Skin of body (tissue), 2 donors: ENCODE results near the gene CCDC88B. TPM values are rescaled to one million over a fixed set of nuclear protein-coding genes. Genes with fewer than 3 reads are reported as not detected.
A peak's percentile ranks its signal among the peaks of the same experiment; 100 is the strongest.
"Not testable (repeated sequence)": the region's sequence is repeated elsewhere in the genome, so short reads cannot be mapped to it uniquely, and the experiment has no call there.

ENCODE experiments used
- DNase-seq: peaks from one replicate; lab custom pipeline; 2025; lab: John Stamatoyannopoulos, UW
- total RNA-seq: library from RNA; depleted of rRNA; stranded (reverse); fragments of >200 nt; gene quantifications from one replicate; pipeline ENCODE4 v1.2.3, GENCODE V29; 2014

Gene CCDC88B
- total RNA-seq, 1 donor from 2014 or later: 5.9 TPM

DNA sequence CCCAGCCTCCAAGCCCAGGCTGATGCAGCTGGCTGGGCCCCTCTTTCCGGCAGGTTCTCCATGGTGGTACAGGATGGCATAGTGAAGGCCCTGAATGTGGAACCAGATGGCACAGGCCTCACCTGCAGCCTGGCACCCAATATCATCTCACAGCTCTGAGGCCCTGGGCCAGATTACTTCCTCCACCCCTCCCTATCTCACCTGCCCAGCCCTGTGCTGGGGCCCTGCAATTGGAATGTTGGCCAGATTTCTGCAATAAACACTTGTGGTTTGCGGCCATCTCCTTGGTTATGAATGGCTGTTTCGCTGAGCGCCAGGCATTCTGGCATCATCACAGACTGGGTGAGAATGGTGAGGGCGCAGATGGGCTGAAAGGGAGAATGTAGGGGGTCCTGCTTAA lies 18.5 kb upstream of the CCDC88B start:
- DNase-seq: no peak

DNA sequence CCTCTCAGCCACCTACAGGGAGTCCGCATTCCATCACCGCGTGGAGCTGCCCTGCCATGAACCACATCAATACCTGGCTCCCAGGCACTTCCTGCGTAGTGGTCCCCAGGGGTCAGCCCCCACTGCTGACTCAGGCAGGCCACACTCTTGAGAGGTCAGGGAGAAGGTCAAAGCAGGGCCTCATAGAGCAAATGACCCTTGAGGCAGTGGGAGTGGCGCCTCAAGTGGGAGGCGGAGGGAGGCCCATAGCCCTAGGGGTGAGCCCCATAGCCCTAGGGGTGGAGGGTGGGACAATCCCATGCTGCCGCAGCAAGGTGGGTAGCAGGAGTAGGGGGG lies 17.1 kb upstream of the CCDC88B start:
- no peak for DNase-seq

DNA sequence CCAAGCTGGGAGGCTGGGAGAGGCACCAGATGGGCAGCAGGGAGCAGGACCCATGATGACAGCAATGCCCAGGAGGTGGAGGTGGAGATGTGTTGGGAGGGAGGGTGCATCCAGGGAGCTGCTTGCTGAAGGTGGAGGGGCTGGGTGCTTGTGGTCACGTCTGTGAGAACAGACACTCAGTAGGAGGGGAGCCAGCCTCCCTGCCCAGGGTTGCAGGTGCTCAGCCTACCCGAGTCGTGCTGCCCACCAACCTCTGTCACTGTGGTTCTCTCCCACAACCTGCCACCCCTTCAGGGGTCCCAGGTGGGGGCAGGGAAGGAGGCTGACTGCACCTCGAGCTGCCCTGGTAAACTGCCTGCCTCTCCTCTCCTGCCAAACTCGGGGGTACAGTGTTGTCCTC lies 16.6 kb upstream of the CCDC88B start:
- DNase-seq: no peak

DNA sequence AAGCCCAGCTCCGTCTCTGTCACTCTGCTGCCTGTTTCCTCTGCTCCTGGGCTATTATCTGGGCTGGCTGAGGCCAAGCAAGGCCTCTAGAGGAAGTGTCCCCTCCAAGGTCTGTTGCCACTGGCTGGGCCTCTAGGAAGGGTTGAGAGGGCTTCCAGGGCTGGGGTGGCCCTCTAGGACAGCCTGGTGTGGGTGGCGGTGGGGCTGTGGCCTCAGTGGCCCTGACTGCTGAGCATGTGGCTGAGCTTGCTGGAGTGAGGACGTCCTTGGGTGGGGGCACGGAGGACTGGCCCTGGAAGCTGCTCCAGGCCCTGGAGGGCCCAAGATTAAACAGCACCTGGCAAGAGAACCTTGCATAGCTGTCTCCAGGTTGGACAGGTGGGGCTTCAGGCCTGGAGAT lies 16.0 kb upstream of the CCDC88B start:
- not testable (repeated sequence) for DNase-seq

DNA sequence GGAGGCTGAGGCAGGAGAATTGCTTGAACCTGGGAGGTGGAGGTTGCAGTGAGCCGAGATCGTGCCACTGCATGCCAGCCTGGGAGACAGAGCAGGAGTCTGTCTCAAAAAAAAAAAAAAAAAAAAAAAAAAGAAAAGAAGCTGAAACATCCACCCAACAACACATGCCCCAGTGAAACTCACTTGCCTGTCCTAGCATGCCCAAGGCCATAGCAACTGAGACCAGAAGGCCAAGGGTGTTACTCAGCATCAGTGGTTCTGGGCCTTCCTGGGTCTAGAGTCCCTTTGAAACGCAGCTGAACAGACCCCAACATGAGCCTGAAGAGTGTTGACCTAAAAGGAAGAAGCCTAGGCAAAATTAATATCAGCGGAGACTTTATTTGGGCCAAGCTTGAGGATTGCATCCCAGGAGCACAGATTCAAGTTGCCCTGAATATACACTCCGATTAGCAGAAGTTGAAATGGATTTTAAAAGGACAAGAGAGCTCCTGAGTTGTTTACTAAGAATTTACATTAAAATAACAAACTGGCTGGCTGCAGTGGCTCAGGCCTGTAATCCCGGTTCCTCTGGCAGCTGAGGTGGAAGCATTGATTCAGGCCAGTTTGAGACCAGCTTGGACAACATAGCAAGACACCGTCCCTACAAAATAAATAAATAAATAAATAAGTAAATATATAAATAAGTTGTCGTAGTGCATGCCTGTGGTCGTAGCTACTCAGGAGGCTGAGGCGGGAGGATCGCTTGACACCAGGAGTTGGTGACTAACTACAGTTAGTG lies 15.1 kb upstream of the CCDC88B start:
- DNase-seq: no peak

DNA sequence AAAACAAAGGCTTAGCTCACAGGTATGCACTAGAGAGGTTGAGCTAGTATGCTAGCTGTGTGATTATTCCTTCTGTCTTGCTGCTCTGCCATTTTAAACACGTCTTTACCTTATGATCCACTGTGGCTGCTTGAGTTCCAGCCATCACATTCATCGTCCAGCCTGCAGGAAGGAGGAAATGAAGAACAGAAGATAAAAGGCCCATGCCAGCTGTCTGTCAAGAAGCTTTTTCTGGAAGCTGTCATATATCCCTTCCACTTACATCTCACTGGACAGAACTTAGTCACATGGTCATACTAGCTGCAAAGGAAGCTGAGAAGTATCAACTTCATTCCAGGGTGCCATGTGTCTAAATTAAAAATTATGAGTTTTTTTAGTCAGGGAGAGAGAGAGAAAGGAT lies 12.6 kb upstream of the CCDC88B start:
- no peak for DNase-seq

DNA sequence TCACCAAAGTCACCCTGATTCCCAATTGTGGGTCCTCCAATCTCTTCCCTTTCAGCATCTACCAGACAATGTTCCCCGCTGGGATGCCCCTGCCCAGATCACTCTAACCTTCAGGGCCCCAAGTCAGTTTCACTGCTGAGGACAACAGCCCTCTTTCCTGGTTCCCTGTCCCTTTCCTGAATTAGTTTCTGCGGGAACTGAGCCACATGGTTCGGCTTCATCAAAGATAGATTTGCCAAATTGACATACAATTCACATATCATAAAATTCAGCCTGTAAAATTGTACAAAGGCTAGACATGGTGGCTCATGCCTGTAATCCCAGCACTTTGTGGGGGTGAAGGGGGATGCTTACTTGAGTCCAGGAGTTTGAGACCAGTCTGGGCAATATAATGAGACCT lies 12.0 kb upstream of the CCDC88B start:
- no peak for DNase-seq

DNA sequence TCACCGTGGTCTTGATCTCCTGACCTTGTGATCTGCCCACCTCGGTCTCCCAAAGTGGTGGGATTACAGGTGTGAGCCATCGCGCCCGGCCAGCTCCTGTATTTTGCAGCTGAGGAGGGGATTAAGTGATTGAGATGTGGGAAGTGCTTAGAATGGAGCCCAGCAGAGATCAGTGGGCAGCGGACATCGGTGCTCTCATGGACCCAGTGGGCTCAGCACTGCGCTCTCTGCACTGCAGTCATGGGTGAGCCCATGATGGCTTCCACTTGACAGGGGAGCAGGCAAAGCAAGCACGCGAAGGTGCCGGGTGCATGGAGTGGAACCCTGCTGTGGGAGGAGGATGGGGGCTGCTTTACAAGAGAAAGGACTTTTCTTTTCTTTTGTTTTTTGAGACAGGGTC lies 9.1 kb upstream of the CCDC88B start:
- no peak for DNase-seq

DNA sequence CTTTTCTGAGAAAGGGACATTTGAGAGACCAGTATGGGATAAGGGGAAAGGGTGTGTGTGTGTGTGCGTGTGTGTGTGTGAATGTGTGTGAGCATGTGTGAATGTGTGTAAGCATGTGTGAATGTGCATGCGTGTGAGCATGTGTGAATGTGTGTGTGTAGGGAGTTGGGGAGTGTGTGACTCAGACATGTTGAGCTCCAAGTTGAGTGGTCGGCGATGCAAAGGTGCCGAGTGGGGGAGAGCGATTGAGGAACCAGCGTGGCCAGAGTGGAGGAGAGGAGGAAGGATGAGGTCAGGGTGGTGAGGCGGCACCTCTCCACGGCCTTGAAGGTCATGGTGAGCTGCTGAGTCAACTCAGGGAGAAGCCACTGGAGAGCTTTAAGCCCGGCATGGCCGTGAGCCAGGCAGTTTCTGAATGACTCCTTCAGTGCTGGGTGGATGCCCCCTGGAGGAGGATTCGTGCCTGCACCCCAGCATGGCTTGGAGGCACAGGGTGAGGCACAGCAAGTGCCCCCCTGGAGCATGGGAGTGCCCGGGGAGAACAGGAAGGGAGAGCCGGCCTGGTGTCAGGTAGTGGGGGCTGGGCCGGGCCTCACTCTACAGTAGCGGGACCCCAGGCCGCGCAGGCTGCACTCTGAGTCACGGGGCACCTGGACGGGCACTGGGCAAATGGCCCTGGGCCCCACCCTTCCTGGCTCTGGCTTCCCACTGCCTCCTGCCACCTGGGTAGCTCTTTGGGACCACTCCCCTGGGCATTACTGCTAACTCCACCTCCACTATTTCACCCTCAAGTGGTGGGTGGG lies 8.2 kb upstream of the CCDC88B start:
- DNase-seq: no peak

DNA sequence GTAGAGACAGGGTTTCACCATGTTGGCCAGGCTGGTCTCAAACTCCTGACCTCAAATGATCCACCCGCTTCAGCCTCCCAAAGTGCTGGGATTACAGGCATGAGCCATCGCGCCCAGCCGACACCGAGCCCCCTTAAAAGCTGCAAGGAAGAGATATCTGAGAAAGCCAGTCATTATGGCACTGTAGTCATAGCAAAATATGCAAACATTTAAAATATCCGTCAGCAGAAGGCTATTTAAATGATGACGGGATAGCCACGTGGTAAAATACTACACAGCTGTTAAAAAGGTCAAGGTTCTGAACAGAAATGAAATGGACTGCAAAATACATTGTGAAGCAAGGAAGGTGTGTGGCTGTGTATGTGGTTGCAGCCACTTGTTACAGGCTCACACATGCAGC lies 6.4 kb upstream of the CCDC88B start:
- no peak for DNase-seq

DNA sequence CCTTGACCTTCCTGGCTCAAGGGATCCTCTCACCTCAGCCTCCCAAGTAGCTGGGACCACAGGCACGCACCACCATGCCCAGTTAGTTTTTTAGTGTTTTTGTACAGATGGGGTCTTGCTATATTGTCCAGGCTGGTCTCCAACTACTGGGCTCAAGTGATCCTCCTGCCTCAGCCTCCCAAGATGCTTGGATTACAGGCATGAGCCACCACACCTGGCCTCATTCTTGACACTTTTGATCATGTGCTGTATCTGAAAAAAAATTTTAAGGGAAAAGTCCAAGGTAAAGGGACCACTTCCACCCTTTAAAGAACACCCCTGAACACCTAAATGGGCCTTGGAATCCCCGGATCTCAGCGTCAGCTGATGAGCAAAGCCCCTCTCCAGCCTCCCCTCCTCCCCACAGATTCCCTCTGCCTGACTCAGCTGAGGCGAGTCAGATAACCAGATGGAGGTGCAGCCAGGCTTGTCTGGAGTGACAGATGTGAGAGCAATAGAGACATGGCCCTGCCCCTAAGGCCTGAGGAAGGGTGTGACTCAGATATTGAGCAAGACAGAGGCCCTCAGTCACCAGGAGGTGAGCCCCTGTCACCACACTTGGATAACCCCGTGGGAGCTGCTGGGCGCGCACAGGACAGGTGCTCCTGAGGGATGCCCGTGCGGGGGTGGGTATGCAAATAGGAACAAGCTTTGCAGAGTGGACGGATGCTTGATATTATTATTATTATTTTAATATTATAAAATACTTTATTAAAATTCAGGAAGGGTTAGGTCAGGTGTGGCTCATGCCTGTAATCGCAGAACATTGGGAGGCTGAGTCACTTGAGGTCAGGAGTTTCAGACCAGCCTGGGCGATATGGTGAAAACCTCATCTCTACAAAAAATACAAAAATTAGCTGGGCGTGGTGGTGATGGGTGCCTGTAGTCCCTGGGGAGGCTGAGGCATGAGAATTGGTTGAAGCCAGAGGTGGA lies 5.0 kb upstream of the CCDC88B start:
- DNase-seq: no peak

DNA sequence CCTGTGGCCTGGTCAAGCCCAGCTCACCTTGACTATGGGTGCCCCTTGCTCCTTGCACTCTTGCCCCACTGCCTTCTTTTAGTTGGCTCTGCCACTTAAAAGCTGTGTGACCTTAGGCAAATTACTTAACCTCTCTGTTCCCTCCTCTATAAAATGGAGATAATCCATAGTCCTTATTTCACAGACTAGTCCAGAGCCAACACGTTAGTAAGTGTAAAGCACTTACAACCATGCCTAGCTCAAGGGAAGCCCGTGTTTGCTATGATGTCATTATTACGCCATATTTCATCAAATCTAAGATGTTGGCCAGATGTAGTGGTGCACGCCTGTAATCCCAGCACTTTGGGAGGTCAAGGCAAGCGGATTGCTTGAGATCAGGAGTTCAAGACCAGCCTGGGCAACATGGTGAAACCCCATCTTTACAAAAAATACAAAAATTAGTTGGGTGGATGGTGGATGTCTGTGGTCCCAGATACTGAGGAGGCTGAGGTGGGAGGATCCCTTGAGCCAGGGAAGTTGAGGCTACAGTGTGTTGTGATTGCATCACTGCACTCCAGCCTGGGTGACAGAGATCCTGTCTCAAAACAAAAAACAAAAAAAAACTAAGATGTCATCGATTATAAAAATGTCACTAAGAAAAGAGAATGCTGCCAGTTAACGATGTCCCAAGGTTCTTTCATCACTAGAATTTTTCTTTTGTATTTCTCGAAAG lies 2.3 kb upstream of the CCDC88B start:
- DNase-seq: no peak

DNA sequence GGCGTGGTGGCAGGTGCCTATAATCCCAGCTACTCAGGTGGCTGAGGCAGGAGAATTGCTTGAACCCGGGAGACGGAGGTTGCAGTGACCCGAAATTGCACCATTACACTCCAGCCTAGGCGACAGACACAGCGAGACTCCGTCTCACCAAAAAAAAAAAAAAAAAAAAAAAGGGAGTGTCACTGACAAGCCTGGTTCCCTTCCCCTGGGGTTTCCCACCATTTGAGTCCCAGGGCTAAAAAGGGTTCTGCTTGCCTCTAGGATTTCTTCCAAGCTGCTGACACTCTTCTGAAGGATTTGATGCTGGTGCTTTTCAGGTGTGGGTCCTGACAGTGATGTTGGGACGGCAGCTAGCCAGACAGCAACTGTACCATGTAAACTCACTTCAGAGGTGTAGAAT lies 1.3 kb upstream of the CCDC88B start:
- DNase-seq: no peak

DNA sequence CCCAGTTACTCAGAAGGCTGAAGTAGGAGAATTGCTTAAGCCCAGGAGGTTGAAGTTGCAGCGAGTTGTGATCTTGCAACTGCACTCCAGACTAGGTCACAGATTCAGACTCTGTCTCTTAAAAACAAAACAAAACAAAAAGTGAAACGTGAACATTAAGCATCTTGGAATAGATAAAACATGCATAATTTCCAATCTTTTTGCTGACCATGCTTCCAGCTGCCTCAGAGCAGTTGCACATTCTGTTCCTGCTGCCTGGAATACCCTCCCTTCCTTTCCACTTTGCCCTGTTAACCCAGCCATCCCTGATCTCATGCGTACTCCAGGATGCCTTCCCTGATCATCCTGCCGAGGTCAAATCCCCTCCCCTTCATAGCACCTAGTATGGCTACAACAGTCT lies 718 bp upstream of the CCDC88B start:
- DNase-seq: no peak

DNA sequence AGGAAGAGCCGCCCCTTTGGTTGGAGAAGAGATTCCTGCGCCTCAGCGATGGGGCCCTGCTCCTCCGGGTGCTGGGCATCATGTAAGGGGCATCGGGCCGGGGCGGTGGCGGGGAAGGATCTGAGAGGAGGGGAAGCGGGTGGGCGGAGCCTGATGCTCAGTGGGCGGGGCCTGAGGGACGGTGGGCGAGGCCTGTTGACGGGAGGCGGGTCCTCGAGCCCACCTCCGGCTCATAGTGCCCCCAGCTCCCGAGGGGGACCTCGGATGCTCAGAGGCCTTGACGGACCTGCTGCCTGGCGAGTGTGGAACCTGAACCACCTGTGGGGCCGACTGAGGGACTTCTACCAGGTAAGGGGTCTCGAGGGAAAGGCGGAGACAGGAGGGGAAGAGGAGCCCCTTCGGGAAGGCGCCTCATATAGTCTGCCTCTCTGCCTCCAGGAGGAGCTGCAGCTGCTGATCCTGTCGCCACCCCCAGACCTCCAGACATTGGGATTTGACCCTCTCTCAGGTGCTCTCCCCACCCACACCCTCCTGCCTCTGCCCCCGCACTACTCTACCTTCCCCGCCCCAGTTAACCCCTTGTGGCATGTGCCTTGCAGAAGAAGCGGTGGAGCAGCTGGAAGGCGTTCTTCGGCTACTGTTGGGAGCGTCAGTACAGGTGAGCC lies 799 bp downstream of the CCDC88B start:
- no peak for DNase-seq

DNA sequence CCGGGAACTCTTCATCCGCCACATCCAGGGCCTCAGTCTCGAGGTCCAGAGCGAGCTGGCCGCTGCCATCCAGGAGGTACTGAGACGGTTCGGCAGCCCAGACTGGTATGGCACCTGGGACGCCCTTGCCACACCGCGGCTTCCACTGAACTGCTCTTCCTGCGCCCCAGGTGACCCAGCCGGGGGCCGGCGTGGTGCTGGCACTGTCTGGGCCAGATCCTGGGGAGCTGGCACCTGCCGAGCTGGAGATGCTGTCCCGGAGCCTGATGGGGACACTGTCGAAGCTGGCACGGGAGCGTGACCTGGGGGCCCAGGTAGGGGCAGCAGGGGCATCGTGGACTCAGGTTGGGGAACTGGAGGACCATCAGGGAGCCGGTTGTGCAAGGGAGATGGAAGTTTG lies 1.4 kb downstream of the CCDC88B start:
- DNase-seq: no peak

DNA sequence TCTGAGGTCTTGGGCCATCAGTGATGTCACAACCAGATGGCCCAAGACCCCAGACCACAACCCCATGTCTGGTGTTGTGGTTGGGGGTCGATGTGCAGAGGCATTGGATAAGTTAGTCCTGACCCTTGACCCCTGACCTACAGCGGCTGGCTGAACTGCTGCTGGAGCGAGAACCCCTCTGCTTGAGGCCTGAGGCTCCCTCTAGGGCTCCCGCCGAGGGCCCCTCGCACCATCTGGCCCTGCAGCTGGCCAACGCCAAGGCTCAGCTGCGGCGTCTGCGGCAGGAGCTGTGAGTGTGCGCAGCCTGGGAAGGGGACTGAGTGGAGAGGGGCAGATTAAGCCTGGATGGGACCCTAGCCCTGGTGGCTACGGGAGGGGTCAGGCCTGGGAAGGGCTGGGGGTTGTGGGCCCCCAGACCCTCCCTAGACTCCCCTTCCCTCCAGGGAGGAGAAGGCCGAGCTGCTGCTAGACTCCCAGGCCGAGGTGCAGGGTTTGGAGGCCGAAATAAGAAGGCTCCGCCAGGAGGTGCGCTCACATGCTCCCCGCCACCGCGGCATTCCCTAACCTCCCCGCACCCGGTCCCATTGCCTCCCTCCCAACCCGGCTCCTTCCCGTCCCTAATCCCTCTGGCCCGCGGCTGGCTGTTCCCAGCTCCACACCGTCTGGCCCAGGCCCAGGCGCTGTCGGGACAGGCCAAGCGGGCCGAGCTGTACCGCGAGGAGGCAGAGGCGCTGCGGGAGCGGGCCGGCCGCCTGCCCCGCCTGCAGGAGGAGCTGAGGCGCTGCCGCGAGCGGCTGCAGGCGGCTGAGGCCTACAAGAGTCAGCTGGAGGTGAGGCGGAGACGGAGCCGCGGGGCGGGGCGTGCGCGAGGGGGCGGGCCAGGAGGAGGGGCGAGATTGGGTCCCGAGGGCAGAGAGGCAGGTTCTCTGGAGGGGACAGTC lies 2.1 kb downstream of the CCDC88B start:
- DNase-seq: peak; percentile 51

DNA sequence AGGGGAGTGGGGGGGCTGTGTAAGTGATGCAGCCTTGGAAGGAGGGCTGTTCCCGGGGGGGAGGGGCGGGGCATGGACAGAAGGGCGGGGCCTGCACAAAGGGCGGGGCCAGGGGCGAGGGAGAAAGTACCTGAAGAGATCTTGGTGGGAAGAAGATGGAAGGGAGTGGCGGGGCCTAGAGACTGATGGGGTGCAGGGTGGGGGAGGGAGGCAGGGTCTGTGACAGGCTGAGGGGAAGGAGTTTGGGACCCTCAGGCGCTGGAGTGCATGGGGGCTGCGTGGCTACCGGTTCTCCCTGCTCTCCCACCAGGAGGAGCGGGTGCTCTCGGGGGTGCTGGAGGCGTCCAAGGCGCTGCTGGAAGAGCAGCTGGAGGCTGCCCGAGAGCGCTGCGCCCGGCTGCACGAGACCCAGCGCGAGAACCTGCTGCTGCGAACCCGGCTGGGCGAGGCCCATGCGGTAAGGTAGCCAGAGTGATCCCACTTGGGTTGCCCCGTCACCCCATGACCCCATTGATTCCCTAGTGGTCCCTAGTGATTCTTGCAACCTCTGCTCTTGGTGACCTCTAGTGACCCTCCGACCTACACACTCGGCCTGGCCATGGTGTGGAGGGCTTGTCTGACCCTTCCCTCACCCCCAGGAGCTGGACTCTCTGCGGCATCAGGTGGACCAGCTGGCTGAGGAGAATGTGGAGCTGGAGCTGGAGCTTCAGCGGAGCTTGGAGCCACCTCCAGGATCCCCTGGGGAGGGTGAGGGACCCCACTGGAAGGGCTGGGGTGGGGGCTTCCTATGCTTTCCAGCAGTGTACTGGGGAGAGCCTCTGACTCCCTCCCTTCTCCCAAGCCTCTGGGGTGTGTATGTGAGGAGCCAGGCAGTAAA lies 3.1 kb downstream of the CCDC88B start:
- no peak for DNase-seq
